Measurements from ENCODE around the gene PCSK4. TPM values are rescaled to one million over a fixed set of nuclear protein-coding genes. Genes with fewer than 3 reads are reported as not detected.

Gene PCSK4
- polyA plus RNA-seq, 1 donor (not counting 4 experiments of a cell fraction or from before 2014, with no cell fraction given): 0.25 TPM

GRCh38 chr19:1503089-1503924 is 13.2 kb upstream of the PCSK4 start:
- Histone ChIP-seq H2AFZ (ENCODE audit: control insufficient read depth, low read length) (peak overlapping the region; percentile 46), H3K27ac (ENCODE audit: control insufficient read depth, insufficient read depth, low read length) (no peak overlapping the region), H4K20me1 (ENCODE audit: control insufficient read depth, extremely low read depth, insufficient read depth, low read length) (no peaks in the 10 kb centered on the region), H3K9ac (ENCODE audit: control insufficient read depth, extremely low read depth, insufficient read depth, low read length) (no peak overlapping the region), H3K79me2 (ENCODE audit: control insufficient read depth, insufficient read depth, low read length) (no peaks in the 10 kb centered on the region), H3K27me3 (ENCODE audit: control insufficient read depth, extremely low read depth, insufficient read depth, low read length) (peaks cover 19% of the 10 kb centered on the region), H3K9me3 (ENCODE audit: control insufficient read depth, low read depth, low read length) (no peaks in the 10 kb centered on the region), H3K4me2 (ENCODE audit: control insufficient read depth, extremely low read depth, insufficient read depth, low read depth, low read length) (peak overlapping the region; percentile 54), H3K36me3 (ENCODE audit: control insufficient read depth in 2 of 2, extremely low read depth in 1 of 2, insufficient read depth in 2 of 2, low read length in 2 of 2) (peaks cover 0 to 2% of the 10 kb centered on the region in 2 experiments), H3K9me1 (ENCODE audit: control insufficient read depth, extremely low read depth, insufficient read depth, low read length) (no peaks in the 10 kb centered on the region), H3K4me1 (ENCODE audit: control insufficient read depth, extremely low read depth, insufficient read depth, low read length) (peaks cover 8% of the 10 kb centered on the region), H3K4me3 (ENCODE audit: control insufficient read depth in 2 of 3, extremely low read depth in 1 of 3, insufficient read depth in 2 of 3, low read depth in 1 of 3, low read length in 3 of 3) (no peak overlapping the region)
- no peak for DNase-seq (ENCODE audit: low read depth, low spot score)
- FAIRE-seq: no peak
- dilution Hi-C loops (cut with MboI; ENCODE audit: extremely low pct_ligation_motif_present, low sequenced_read_pairs): no loop called here
- TF ChIP-seq EZH2 (IDR thresholded peaks at IDR 0.05; ENCODE audit: low read length) (peak; percentile 18), CTCF (optimal IDR thresholded peaks at IDR 0.05 in 1 of 3, IDR thresholded peaks at IDR 0.05 in 1 of 3, conservative IDR thresholded peaks at IDR 0.05 in 1 of 3; ENCODE audit: extremely low read depth in 1 of 3, insufficient read depth in 2 of 3, low read length in 3 of 3) (peak; percentile 58 to 94 (median 84))

- dilution Hi-C loops (cut with MboI; ENCODE audit: extremely low pct_ligation_motif_present, low sequenced_read_pairs): no loop called here
Observed at GRCh38 chr19:1502433-1503088, 12.4 kb upstream of the PCSK4 start.

More at GRCh38 chr19:1502433-1503088, 12.4 kb upstream of the PCSK4 start:
- H3K27ac ChIP-seq (ENCODE audit: control insufficient read depth, insufficient read depth, low read length): no peak overlapping the region
- no peaks in the 10 kb centered on the region for H3K9me1 ChIP-seq (ENCODE audit: control insufficient read depth, extremely low read depth, insufficient read depth, low read length)
- H3K9me3 ChIP-seq (ENCODE audit: control insufficient read depth, low read depth, low read length): no peaks in the 10 kb centered on the region
- peaks cover 0 to 2% of the 10 kb centered on the region in 2 experiments for H3K36me3 ChIP-seq (ENCODE audit: control insufficient read depth in 2 of 2, extremely low read depth in 1 of 2, insufficient read depth in 2 of 2, low read length in 2 of 2)
- peaks cover 7% of the 10 kb centered on the region for H3K4me1 ChIP-seq (ENCODE audit: control insufficient read depth, extremely low read depth, insufficient read depth, low read length)
- H3K9ac ChIP-seq (ENCODE audit: control insufficient read depth, extremely low read depth, insufficient read depth, low read length): no peak overlapping the region
- peaks cover 19% of the 10 kb centered on the region for H3K27me3 ChIP-seq (ENCODE audit: control insufficient read depth, extremely low read depth, insufficient read depth, low read length)
- FAIRE-seq (no peak), DNase-seq (ENCODE audit: low read depth, low spot score) (no peak)
- peak overlapping the region; percentile 54 for H3K4me2 ChIP-seq (ENCODE audit: control insufficient read depth, extremely low read depth, insufficient read depth, low read depth, low read length)
- H2AFZ ChIP-seq (ENCODE audit: control insufficient read depth, low read length): no peak overlapping the region
- H3K79me2 ChIP-seq (ENCODE audit: control insufficient read depth, insufficient read depth, low read length): no peaks in the 10 kb centered on the region
- no peaks in the 10 kb centered on the region for H4K20me1 ChIP-seq (ENCODE audit: control insufficient read depth, extremely low read depth, insufficient read depth, low read length)
- TF ChIP-seq EZH2 (IDR thresholded peaks at IDR 0.05; ENCODE audit: low read length): no peak
- no peak for TF ChIP-seq CTCF (optimal IDR thresholded peaks at IDR 0.05 in 1 of 3, IDR thresholded peaks at IDR 0.05 in 1 of 3, conservative IDR thresholded peaks at IDR 0.05 in 1 of 3; ENCODE audit: extremely low read depth in 1 of 3, insufficient read depth in 2 of 3, low read length in 3 of 3)
- H3K4me3 ChIP-seq (ENCODE audit: control insufficient read depth in 2 of 3, extremely low read depth in 1 of 3, insufficient read depth in 2 of 3, low read depth in 1 of 3, low read length in 3 of 3): no peak overlapping the region
